GM12874 (cell line): ENCODE results near the gene MCEMP1.
A peak's percentile ranks its signal among the peaks of the same experiment; 100 is the strongest.

Experiments
- TF ChIP-seq, protein P1 (sequence below): IDR thresholded peaks from 2 replicates; pipeline ENCODE4 v1.5.1; 2011; ENCODE audit warnings: low read depth, mild to moderate bottlenecking, control low read depth, low read length, moderate library complexity; ENCODE audit not compliant: insufficient read depth

The MCEMP1 gene

DNA sequence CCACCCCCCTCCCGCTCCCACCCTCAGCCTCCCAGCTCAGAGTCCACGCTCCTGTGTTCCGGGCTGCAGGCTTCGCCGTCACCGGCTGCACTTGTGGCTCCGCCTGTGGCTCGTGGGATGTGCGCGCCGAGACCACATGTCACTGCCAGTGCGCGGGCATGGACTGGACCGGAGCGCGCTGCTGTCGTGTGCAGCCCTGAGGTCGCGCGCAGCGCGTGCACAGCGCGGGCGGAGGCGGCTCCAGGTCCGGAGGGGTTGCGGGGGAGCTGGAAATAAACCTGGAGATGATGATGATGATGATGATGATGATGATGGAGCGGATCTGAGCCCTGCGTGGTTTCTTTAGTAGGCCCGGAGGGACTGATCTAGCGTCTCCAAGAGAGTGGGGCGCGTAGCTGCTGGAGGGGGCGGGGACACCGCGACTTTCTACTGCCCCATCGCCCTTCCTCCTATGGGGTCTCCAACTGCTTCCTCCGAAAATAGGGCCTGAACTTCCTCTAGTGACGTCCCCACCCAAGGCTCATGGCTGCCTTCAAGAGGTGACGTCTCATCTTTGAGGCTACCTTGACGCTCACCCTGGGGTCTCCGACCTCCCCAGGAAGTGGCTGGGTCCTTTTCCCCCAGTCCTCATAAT, 6.6 kb upstream of the MCEMP1 start:
- TF ChIP-seq, protein P1, sequence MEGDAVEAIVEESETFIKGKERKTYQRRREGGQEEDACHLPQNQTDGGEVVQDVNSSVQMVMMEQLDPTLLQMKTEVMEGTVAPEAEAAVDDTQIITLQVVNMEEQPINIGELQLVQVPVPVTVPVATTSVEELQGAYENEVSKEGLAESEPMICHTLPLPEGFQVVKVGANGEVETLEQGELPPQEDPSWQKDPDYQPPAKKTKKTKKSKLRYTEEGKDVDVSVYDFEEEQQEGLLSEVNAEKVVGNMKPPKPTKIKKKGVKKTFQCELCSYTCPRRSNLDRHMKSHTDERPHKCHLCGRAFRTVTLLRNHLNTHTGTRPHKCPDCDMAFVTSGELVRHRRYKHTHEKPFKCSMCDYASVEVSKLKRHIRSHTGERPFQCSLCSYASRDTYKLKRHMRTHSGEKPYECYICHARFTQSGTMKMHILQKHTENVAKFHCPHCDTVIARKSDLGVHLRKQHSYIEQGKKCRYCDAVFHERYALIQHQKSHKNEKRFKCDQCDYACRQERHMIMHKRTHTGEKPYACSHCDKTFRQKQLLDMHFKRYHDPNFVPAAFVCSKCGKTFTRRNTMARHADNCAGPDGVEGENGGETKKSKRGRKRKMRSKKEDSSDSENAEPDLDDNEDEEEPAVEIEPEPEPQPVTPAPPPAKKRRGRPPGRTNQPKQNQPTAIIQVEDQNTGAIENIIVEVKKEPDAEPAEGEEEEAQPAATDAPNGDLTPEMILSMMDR = no peak

- TF ChIP-seq, protein P1 = no peak
Measured at GRCh38 chr19:7670790-7671189, 6.1 kb upstream of the MCEMP1 start.

DNA sequence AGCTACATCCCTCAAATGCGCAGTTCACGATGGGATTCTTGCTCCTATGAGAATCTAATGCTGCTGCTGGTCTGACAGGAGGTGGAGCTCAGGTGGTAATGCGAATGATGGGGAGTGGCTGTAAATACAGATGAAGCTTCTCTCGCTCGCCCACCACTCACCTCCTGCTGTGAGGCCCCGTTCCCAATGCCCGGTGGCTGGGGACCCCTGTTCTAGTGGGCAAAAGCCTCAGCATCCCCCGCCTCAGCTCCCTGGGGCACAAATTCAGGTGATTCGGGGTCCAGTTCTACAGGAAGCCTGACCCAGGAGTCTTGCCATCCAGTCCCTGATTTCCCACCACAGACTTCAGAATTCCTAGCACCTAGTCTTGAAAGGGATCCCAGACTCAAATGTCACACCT, 4.4 kb upstream of the MCEMP1 start:
- TF ChIP-seq, protein P1 = no peak

DNA sequence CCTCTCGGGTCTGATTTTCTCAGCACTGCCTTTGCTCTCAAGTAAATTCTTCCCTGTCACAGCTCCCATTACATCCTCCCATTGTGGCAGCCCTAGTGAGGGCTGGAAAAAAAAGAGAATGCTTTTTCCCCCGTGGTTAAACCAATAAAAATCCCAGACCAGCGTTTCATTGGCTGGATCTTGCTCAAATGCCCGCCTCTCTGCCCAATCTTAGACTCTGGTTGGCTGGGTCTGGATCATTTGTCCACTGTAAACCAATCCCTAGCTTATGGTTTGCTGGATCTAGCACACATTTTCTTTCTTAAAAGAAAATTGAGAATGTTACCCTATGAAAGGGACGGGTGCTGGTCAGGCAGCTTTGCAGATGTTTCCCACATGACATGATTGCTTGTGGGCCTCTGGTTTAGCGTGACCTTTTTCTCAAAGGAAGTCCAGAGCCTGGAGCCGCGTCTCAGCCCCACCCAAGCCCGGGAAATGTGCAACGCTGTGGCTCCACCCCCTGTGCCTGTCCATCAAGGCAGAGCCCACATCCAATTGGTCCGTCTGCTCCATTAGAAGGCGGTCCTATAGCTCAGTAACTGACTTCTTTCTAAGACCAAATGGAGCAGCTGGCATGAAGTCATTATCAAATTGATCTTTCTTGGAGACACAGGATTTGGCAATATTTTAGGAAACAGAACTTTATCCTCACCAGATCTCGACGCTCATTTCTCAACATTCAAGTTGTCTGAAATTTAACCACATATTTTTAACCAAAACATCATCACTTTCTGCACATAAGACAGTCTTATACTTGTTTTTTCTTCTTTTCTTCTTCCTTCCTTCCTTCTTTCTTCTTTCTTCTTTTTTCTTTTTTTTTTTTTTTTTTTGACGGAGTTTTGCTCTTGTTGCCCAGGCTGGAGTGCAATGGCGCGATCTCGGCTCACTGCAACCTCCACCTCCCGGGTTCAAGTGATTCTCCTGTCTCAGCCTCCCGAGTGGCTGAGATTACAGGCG, 2.6 kb upstream of the MCEMP1 start:
- TF ChIP-seq, protein P1 = no peak

DNA sequence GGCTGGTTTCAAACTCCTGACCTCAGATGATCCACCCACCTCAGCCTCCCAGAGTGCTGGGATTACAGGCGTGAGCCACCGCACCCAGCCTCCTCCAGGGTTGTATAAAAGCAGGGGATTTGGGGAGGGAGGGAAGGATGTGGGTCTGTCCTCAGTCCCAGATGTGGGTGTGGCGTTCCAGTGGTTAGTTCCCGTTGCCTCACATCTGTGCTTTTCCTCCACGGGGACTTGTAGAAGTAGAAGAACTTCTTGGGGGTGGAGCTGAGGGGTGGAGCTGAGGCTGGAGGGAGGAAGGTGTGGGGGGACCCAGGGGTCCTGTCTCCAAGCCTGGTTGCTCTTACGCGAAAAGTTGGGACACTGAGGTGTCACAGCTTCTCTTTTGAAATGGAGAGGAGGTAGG, 514 bp upstream of the MCEMP1 start:
- TF ChIP-seq, protein P1 = no peak

GRCh38 chr19:7677669-7678311, 900 bp downstream of the MCEMP1 start:
- TF ChIP-seq, protein P1 = 0 out of 2 replicates have a peak, but pooled peaks have one; percentile 10
